ENCODE results near the gene PRPF31. TPM values are rescaled to one million over a fixed set of nuclear protein-coding genes. Genes with fewer than 3 reads are reported as not detected.

PRPF31 gene
- total and polyA plus RNA-seq, 2 of the 13 experiments (the other 11 are each of a cell fraction or from before 2014, with no cell fraction given) = 23.8 to 63.8 TPM

DNA sequence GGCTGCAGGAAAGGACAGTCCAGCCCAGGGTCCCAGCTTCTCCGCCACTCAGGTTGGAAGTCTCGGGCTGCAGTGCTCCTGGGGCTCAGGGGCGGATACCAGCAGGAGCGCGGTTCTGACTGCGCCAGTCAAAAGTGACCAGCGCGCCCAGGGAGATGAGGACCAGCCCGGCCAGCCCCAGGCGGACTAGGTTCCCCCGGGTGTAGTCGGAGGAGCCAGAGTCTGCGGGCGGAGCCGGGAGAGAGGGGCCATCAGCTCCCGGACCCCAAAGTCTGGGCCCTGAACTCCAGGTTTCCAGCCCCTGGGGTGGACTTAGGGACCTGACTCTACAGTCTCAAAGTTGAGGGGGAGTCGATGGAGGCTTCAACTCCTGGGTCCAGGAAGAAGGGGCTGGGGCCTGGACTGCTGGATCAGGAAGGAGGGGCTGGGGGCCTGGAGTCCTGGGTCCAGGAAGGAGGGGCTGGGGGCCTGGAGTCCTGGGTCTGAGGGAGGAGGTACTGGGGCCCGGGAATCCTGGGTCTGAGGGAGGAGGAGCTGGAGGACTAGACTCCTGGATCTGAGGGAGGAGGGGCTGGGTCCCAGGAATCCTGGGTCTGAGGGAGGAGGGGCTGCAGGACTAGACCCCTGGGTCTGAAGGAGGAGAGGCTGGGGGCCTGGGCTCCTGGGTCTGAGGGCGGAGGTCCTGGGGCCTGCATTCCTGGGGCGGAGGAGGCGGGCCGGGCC is 20.3 kb upstream of the PRPF31 start:
- peaks cover 18% of the 10 kb centered on the region for H3K4me1 ChIP-seq (ENCODE audit: insufficient read depth, low read length)
- no peak for ATAC-seq
- H2AFZ ChIP-seq (ENCODE audit: low read length) = no peak overlapping the region
- ChIA-PET POLR2A (interaction anchor here (1.4 to 2.5 kb wide), 3 partner anchors 20 to 41 kb away, joined by 3 to 9 read pairs (median 5); partner anchors contain the start of genes CNOT3, PRPF31 and TFPT), CTCF (ENCODE audit: low intra/inter-chr PET ratio, low total read pairs) (no interaction called here)
- H3K9ac ChIP-seq (ENCODE audit: insufficient read depth, low read depth, low read length) = no peak overlapping the region
- H3K27ac ChIP-seq (ENCODE audit: extremely low read length, insufficient read depth, low read length) = no peak overlapping the region
- BruUV-seq (replicated peaks) = no TSS peak
- H3K36me3 ChIP-seq (replicated peaks in 1 of 2; ENCODE audit: control insufficient read depth in 1 of 2, insufficient read depth in 2 of 2, low read length in 2 of 2) = no peaks in the 10 kb centered on the region
- no peaks in the 10 kb centered on the region for H4K20me1 ChIP-seq (ENCODE audit: insufficient read depth, low read length)
- H3K4me2 ChIP-seq (ENCODE audit: low read depth, low read length) = peak overlapping the region; percentile 90
- TF ChIP-seq ZSCAN22 (CRISPR knock-in tag; IDR thresholded peaks at IDR 0.05) = peak; percentile 88
- TF ChIP-seq HNRNPH1 (optimal IDR thresholded peaks at IDR 0.05; ENCODE audit: low read depth, low read length) = no peak
- no peak for TF ChIP-seq ZNF766 (CRISPR knock-in tag; IDR thresholded peaks at IDR 0.05; ENCODE audit: borderline replicate concordance)
- TF ChIP-seq MLLT10 (CRISPR knock-in tag; IDR thresholded peaks at IDR 0.05) = no peak
- no peak for TF ChIP-seq ZNF850 (CRISPR knock-in tag; conservative IDR thresholded peaks at IDR 0.05)
- no peak for TF ChIP-seq ZNF740 (CRISPR knock-in tag; IDR thresholded peaks at IDR 0.05)
- no peak for TF ChIP-seq ZKSCAN5 (CRISPR knock-in tag; IDR thresholded peaks at IDR 0.05)
- 0 out of 2 replicates have a peak, but pooled peaks have one; percentile 8 for TF ChIP-seq ZNF709 (CRISPR knock-in tag; IDR thresholded peaks at IDR 0.05)
- TF ChIP-seq ZNF776 (CRISPR knock-in tag; IDR thresholded peaks at IDR 0.05) = no peak
- no peak for TF ChIP-seq ZNF333 (CRISPR knock-in tag; IDR thresholded peaks at IDR 0.05; ENCODE audit: borderline replicate concordance)
- TF ChIP-seq NFE2L1 (CRISPR knock-in tag; IDR thresholded peaks at IDR 0.05; ENCODE audit: borderline replicate concordance) = no peak
- TF ChIP-seq CREB3 (CRISPR knock-in tag; IDR thresholded peaks at IDR 0.05) = no peak
- no peak for TF ChIP-seq REXO4 (CRISPR knock-in tag; IDR thresholded peaks at IDR 0.05; ENCODE audit: borderline replicate concordance)
- TF ChIP-seq ZNF484 (CRISPR knock-in tag; IDR thresholded peaks at IDR 0.05; ENCODE audit: borderline replicate concordance, low read depth) = no peak
- TF ChIP-seq, protein P1, sequence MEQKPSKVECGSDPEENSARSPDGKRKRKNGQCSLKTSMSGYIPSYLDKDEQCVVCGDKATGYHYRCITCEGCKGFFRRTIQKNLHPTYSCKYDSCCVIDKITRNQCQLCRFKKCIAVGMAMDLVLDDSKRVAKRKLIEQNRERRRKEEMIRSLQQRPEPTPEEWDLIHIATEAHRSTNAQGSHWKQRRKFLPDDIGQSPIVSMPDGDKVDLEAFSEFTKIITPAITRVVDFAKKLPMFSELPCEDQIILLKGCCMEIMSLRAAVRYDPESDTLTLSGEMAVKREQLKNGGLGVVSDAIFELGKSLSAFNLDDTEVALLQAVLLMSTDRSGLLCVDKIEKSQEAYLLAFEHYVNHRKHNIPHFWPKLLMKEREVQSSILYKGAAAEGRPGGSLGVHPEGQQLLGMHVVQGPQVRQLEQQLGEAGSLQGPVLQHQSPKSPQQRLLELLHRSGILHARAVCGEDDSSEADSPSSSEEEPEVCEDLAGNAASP (CRISPR knock-in tag; IDR thresholded peaks at IDR 0.05; ENCODE audit: borderline replicate concordance) = no peak
- no peak for TF ChIP-seq ZBTB7B (CRISPR knock-in tag; IDR thresholded peaks at IDR 0.05)
- in situ Hi-C loops (cut with HindIII; ENCODE audit: extremely low pct_ligation_motif_present, low pct_unique_long_range_greater_than_20kb) (no loop called here), intact Hi-C loops (cut with micrococcal nuclease; ENCODE audit: unreplicated experiment) (no loop called here)
- WGBS (ENCODE audit: low lambda C conversion rate) = 83% methylated on average over 14 of the region's 22 CpGs
- peak overlapping the region in 2 of 3 experiments; percentile 31 to 66; a peak in 3 of 6 replicates for H3K4me3 ChIP-seq (replicated peaks in 1 of 3; ENCODE audit: insufficient read depth in 1 of 3, low read depth in 2 of 3, low read length in 3 of 3)
- H3K79me2 ChIP-seq (ENCODE audit: insufficient read depth, low read length) = no peaks in the 10 kb centered on the region
- no peaks in the 10 kb centered on the region for H3K9me3 ChIP-seq (ENCODE audit: low read length)
- no peak for DNase-seq (ENCODE audit: low spot score)
- no peak for FAIRE-seq
- peaks cover 0 to 16% of the 10 kb centered on the region in 2 experiments; a peak in 1 of 5 replicates for H3K27me3 ChIP-seq (ENCODE audit: control insufficient read depth in 1 of 2, insufficient read depth in 2 of 2, low read length in 2 of 2)
